Uterus (tissue), 4 donors: ENCODE measurements around the gene GADD45B. TPM values are rescaled to one million over a fixed set of nuclear protein-coding genes. Genes with fewer than 3 reads are reported as not detected.

Experiments
- DNase-seq, 2 donors: peaks; one replicate each; pipeline ENCODE4 v3.0.0-alpha.2; 2019 to 2020
- H3K27ac ChIP-seq, 2 donors: fragments of 200-600 bp; sonication (generic); 1 replicate in 1 of 2; 2 replicates in 1 of 2; pipeline ENCODE4 v1.5.1; 2016 to 2018
- H3K27me3 ChIP-seq, 2 donors: fragments of 200-600 bp; sonication (generic); one replicate each; pipeline ENCODE4 v1.5.1; 2018 to 2019; ENCODE audit warnings: control low read depth in 1 of 2
- H3K36me3 ChIP-seq, 2 donors: fragments of 200-600 bp; sonication (generic); one replicate each; pipeline ENCODE4 v1.5.1; 2019; ENCODE audit warnings: control low read depth in 1 of 2
- H3K4me1 ChIP-seq, 2 donors: fragments of 200-600 bp; sonication (generic); one replicate each; pipeline ENCODE4 v1.5.1; 2018 to 2019; ENCODE audit warnings: control low read depth in 1 of 2
- H3K4me3 ChIP-seq, 2 donors: fragments of 200-600 bp; sonication (generic); 1 replicate in 1 of 2; 2 replicates in 1 of 2; pipeline ENCODE4 v1.5.1; 2018 to 2019; ENCODE audit warnings: mild to moderate bottlenecking in 1 of 2
- H3K9me3 ChIP-seq, 2 donors: fragments of 200-600 bp; sonication (generic); one replicate each; pipeline ENCODE4 v1.5.1; 2019; ENCODE audit warnings: control low read depth in 1 of 2
- POLR2A ChIP-seq, 2 donors: fragments of 450-650 bp; IDR thresholded peaks; one replicate each; pipeline ENCODE4 v1.6.1; 2016; ENCODE audit warnings: antibody characterized with exemption in 2 of 2, mild to moderate bottlenecking in 1 of 2, moderate library complexity in 1 of 2
- intact Hi-C: fragments of 100-400 bp; cut with DNase I; formaldehyde crosslinking; loops from one replicate; pipeline ENCODE4 v1.15.1; 2023; ENCODE audit warnings: low total_unique reads
- total RNA-seq, 4 donors: library from RNA; depleted of rRNA in 3 of 4; stranded (reverse); fragments of >200 nt in 3 of 4; gene quantifications; one replicate each; pipeline versions ENCODE4 v1.1.0 to v1.2.4, GENCODE V29; 2014 to 2023
- TF ChIP-seq, protein P1 (sequence below), 4 experiments: fragments of 200-600 bp in 2 of 4; fragments of 450-650 bp in 2 of 4; sonication (generic) in 2 of 4; IDR thresholded peaks; one replicate each; pipeline ENCODE4 v1.5.1; 2016 to 2019; ENCODE audit warnings: antibody characterized with exemption in 4 of 4, mild to moderate bottlenecking in 2 of 4, moderate library complexity in 1 of 4
- donor health status: DM: yes; HTN: yes; CAD: no.

Gene GADD45B
- total RNA-seq, 4 donors from 2014 or later: 17.6 to 68.2 (median 38.0) TPM

- DNase-seq: no peak
- Histone ChIP-seq H3K4me1 (peaks cover 6 to 29% of the 10 kb centered on the region in 2 donors), H3K27me3 (no peaks in the 10 kb centered on the region), H3K4me3 (no peak overlapping the region), H3K36me3 (no peaks in the 10 kb centered on the region), H3K9me3 (no peaks in the 10 kb centered on the region), H3K27ac (peak overlapping the region in 1 of 2 donors; percentile 97)
- intact Hi-C loops: no loop called here
- TF ChIP-seq, protein P1, sequence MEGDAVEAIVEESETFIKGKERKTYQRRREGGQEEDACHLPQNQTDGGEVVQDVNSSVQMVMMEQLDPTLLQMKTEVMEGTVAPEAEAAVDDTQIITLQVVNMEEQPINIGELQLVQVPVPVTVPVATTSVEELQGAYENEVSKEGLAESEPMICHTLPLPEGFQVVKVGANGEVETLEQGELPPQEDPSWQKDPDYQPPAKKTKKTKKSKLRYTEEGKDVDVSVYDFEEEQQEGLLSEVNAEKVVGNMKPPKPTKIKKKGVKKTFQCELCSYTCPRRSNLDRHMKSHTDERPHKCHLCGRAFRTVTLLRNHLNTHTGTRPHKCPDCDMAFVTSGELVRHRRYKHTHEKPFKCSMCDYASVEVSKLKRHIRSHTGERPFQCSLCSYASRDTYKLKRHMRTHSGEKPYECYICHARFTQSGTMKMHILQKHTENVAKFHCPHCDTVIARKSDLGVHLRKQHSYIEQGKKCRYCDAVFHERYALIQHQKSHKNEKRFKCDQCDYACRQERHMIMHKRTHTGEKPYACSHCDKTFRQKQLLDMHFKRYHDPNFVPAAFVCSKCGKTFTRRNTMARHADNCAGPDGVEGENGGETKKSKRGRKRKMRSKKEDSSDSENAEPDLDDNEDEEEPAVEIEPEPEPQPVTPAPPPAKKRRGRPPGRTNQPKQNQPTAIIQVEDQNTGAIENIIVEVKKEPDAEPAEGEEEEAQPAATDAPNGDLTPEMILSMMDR (IDR thresholded peaks at IDR 0.05): no peak
- TF ChIP-seq POLR2A (IDR thresholded peaks at IDR 0.05): no peak
Measured at GRCh38 chr19:2428756-2429711, 46.9 kb upstream of the GADD45B start.

GRCh38 chr19:2429917-2430535 is 45.9 kb upstream of the GADD45B start:
- H3K36me3 ChIP-seq: no peaks in the 10 kb centered on the region
- H3K27ac ChIP-seq: no peak overlapping the region
- H3K9me3 ChIP-seq: no peaks in the 10 kb centered on the region
- H3K4me1 ChIP-seq: peaks cover 6 to 26% of the 10 kb centered on the region in 2 donors
- no peak overlapping the region for H3K4me3 ChIP-seq
- no peak for DNase-seq
- intact Hi-C loops: no loop called here
- no peak for TF ChIP-seq POLR2A (IDR thresholded peaks at IDR 0.05)
- TF ChIP-seq, protein P1 (IDR thresholded peaks at IDR 0.05): no peak
- no peaks in the 10 kb centered on the region for H3K27me3 ChIP-seq

GRCh38 chr19:2431318-2432055 is 44.4 kb upstream of the GADD45B start:
- no peaks in the 10 kb centered on the region for H3K9me3 ChIP-seq
- no peak for DNase-seq
- no peak overlapping the region for H3K27ac ChIP-seq
- no peaks in the 10 kb centered on the region for H3K27me3 ChIP-seq
- H3K4me3 ChIP-seq: no peak overlapping the region
- peaks cover 3 to 11% of the 10 kb centered on the region in 2 donors for H3K4me1 ChIP-seq
- TF ChIP-seq POLR2A (IDR thresholded peaks at IDR 0.05): no peak
- TF ChIP-seq, protein P1 (IDR thresholded peaks at IDR 0.05): no peak
- intact Hi-C loops: no loop called here
- H3K36me3 ChIP-seq: no peaks in the 10 kb centered on the region

- Histone ChIP-seq H3K27me3 (no peaks in the 10 kb centered on the region), H3K36me3 (no peaks in the 10 kb centered on the region), H3K9me3 (no peaks in the 10 kb centered on the region), H3K4me1 (peaks cover 0 to 9% of the 10 kb centered on the region in 2 donors), H3K27ac (no peak overlapping the region), H3K4me3 (no peak overlapping the region)
- TF ChIP-seq, protein P1 (IDR thresholded peaks at IDR 0.05): no peak
- TF ChIP-seq POLR2A (IDR thresholded peaks at IDR 0.05): no peak
- intact Hi-C loops: no loop called here
- DNase-seq: no peak
Measured at GRCh38 chr19:2432131-2432848, 43.6 kb upstream of the GADD45B start.
